AG04449 (cell line): ENCODE measurements around the gene GRID1.

Source experiments
- CTCF ChIA-PET: fragments of 350-600 bp; formaldehyde crosslinking; extraction: SDS; loops from one replicate; lab custom pipeline; 2021; ENCODE audit warnings: antibody characterized with exemption; lab: Yijun Ruan, JAX
- POLR2A ChIA-PET: fragments of 400-600, 350-600 bp; formaldehyde crosslinking; extraction: SDS; loops from one replicate; lab custom pipeline; 2020; ENCODE audit warnings: antibody characterized with exemption, inconsistent platforms; lab: Yijun Ruan, JAX
- DNase-seq: peaks from one replicate; pipeline ENCODE4 v3.0.0-alpha.2; 2010; ENCODE audit warnings: low read depth, low spot score
- H3K4me3 ChIP-seq: 2 replicates; pipeline ENCODE4 v1.5.1; 2011; ENCODE audit warnings: low read depth, mild to moderate bottlenecking, control low read depth, low read length
- TF ChIP-seq, protein P1 (sequence below): IDR thresholded peaks from one replicate; pipeline ENCODE4 v1.5.1; 2011; ENCODE audit warnings: mild to moderate bottlenecking, moderate library complexity, low read length, control low read depth, inconsistent platforms; ENCODE audit not compliant: insufficient read depth; ENCODE audit errors: missing control alignments

The GRID1 gene

DNA sequence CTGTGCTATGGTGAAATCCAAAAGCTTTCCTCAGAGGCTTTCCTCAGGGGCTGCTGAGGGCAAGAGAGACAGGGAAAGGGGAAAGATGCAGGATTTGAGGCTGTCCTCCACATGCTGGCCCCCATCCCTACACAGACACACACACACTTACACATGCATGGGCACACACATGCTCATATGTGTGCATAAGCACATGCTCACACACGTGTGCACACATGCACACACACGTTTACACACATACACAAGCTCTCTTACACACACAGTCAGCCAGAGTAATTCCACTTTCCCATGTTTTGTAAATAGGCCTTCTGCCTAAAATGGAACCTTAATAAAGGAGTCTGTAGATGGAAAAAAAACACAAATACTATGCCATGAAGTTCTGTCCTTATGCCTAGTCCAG, 312.9 kb downstream of the GRID1 start:
- TF ChIP-seq, protein P1, sequence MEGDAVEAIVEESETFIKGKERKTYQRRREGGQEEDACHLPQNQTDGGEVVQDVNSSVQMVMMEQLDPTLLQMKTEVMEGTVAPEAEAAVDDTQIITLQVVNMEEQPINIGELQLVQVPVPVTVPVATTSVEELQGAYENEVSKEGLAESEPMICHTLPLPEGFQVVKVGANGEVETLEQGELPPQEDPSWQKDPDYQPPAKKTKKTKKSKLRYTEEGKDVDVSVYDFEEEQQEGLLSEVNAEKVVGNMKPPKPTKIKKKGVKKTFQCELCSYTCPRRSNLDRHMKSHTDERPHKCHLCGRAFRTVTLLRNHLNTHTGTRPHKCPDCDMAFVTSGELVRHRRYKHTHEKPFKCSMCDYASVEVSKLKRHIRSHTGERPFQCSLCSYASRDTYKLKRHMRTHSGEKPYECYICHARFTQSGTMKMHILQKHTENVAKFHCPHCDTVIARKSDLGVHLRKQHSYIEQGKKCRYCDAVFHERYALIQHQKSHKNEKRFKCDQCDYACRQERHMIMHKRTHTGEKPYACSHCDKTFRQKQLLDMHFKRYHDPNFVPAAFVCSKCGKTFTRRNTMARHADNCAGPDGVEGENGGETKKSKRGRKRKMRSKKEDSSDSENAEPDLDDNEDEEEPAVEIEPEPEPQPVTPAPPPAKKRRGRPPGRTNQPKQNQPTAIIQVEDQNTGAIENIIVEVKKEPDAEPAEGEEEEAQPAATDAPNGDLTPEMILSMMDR, result no peak
- no peak for DNase-seq
- H3K4me3 ChIP-seq, result no peak overlapping the region
- ChIA-PET POLR2A (no interaction called here), CTCF (no interaction called here)

DNA sequence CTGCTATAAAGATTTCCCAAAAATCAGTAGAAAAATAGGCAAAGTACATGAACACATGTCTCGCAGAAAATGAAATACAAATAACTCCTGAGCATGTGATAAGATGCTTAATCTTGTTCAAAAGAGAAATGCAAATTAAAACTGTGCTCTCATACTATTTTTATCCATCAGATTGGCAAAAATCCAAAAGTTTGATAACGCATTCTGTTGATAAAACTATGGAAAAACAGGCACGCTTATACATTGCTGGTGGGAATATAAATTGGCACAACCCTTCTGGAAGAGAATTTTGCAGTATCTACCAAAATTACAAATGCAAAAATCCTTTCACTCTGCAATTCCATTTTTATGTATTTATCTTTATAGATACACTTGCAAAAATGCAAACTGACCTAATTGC, 315.0 kb downstream of the GRID1 start:
- CTCF ChIA-PET, result no interaction called here
- POLR2A ChIA-PET, result no interaction called here

DNA sequence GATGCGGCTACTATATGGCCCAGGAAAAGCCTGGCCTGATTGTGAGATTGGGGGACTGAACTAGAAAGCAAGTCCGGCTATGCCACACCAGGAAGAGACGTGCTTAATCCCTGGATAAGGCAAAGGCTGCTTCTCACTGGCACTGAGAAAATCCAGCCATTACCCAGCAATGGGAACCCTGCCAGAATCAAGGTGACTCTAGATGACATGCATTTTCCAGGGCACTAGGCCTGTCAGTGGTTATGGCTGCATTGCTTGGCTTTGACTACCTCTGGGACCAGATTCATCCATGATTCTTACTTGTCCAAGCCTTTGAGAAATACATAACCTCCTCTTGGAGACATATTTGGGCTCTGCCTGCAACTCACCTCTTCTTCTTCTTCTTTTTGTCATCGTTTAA, 317.2 kb downstream of the GRID1 start:
- H3K4me3 ChIP-seq, result no peak overlapping the region
- TF ChIP-seq, protein P1, result no peak
- POLR2A ChIA-PET, result no interaction called here
- CTCF ChIA-PET, result no interaction called here
- no peak for DNase-seq

More for the DNA sequence above, 315.0 kb downstream of the GRID1 start:
- H3K4me3 ChIP-seq, result no peak overlapping the region
- no peak for DNase-seq
- TF ChIP-seq, protein P1, result no peak

DNA sequence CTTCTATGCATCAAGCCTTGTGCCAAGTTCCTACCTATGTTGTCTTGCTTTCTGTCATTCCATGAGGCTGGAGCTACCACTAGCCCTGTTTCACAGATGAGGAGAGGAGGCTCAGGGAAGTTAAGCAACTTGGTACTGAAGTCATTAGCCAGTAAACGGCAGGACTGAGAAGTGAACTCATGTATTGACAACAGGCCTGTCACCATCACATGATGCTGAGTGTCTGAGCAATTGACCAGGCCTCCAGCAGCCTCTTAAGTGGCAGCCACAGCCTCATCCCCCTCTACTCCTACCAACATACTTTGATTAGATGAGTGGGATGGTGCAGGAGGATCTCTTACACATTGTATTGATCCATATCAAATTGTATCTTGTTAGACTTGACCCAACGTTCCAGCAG, 317.6 kb downstream of the GRID1 start:
- DNase-seq, result no peak
- ChIA-PET POLR2A (no interaction called here), CTCF (no interaction called here)
- TF ChIP-seq, protein P1, result no peak
- no peak overlapping the region for H3K4me3 ChIP-seq

DNA sequence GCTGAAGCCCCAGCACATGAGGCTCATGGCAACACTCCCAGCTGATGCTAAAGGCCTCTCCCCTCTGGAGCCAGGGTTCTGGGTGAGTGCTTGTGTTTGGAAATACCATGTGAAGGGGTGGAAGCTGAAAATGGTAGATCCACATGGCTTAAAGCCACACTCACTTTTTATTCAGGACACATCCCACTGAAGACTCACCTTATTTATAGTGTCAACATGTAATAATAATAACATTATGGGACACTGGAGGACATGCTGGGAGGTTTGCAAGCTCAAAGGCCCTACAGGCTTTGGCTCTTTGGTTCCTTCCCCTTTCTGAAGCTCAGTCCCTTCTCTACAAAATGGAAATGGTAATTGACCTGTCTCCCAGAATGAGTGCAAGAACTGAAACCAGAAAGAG, 318.0 kb downstream of the GRID1 start:
- DNase-seq, result no peak
- TF ChIP-seq, protein P1, result no peak
- ChIA-PET POLR2A (no interaction called here), CTCF (no interaction called here)
- H3K4me3 ChIP-seq, result no peak overlapping the region

DNA sequence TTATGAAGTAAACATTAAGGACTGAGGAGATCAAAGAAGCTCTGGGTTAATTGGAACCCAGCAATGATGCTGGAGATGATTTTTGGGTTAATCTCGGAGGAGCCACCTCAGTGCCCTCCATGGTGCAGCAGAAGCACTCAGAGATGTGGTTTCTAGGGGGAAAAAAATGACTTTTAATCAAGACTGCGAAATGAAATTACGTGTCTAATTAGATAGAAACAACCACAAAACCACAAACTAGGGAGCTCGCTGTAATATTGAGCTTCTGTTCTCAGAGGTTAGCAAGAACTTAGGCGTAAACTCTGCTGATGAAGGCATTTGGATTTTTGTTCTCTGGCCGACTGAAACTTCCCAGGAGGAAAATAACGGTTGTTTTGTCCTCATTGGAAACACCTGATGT, 319.0 kb downstream of the GRID1 start:
- no peak overlapping the region for H3K4me3 ChIP-seq
- ChIA-PET CTCF (no interaction called here), POLR2A (no interaction called here)
- no peak for DNase-seq
- TF ChIP-seq, protein P1, result no peak
